Stomach (tissue), 4 donors: ENCODE results near the gene EDIL3.

Experiments used
- CTCF ChIP-seq, 7 experiments: fragments of 450-650 bp in 4 of 7; fragments of 200-600 bp in 3 of 7; sonication (generic) in 3 of 7; IDR thresholded peaks; one replicate each; pipeline ENCODE4 v1.5.1; 2016 to 2019; ENCODE audit warnings: antibody characterized with exemption in 7 of 7, control low read depth in 2 of 7, mild to moderate bottlenecking in 1 of 7
- POLR2A ChIP-seq, 4 donors: fragments of 450-650 bp; IDR thresholded peaks; one replicate each; pipeline ENCODE4 v1.6.1; 2016; ENCODE audit warnings: antibody characterized with exemption in 4 of 4, control low read depth in 2 of 4, mild to moderate bottlenecking in 1 of 4, moderate library complexity in 1 of 4

GRCh38 chr5:84373506-84373905, 11.2 kb downstream of the EDIL3 start:
- TF ChIP-seq POLR2A (IDR thresholded peaks at IDR 0.05): no peak
- TF ChIP-seq CTCF (IDR thresholded peaks at IDR 0.05): no peak
